Measurements from ENCODE around the gene PHF12. TPM values are rescaled to one million over a fixed set of nuclear protein-coding genes. Genes with fewer than 3 reads are reported as not detected.

PHF12 gene
- total RNA-seq, 1 experiment from 2014 or later: 35.7 TPM

GRCh38 chr17:28947639-28948038, 3.7 kb downstream of the PHF12 start (continued):
- TF ChIP-seq JUND (IDR thresholded peaks at IDR 0.05) (no peak), ZBTB33 (IDR thresholded peaks at IDR 0.05; ENCODE audit: extremely low read depth, insufficient replicate concordance, low read length) (no peak), MAX (IDR thresholded peaks at IDR 0.05) (no peak), ZNF274 (IDR thresholded peaks at IDR 0.05; ENCODE audit: low read depth, low read length) (no peak), EZH2 (IDR thresholded peaks at IDR 0.05) (no peak), POLR2AphosphoS5 (IDR thresholded peaks at IDR 0.05; ENCODE audit: low read depth, low read length) (no peak)

- Histone ChIP-seq H3K4me2 (ENCODE audit: low read length) (no peak overlapping the region), H3K4me1 (ENCODE audit: control insufficient read depth in 1 of 2, insufficient read depth in 2 of 2, low read length in 2 of 2) (peaks cover 9 to 11% of the 10 kb centered on the region in 2 experiments), H3K4me3 (replicated peaks in 1 of 2; ENCODE audit: low read depth in 1 of 2, low read length in 2 of 2) (no peak overlapping the region), H3K79me2 (ENCODE audit: insufficient read depth, low read length) (peaks cover 97% of the 10 kb centered on the region), H3K9me2 (ENCODE audit: insufficient read depth) (no peaks in the 10 kb centered on the region), H3K27ac (ENCODE audit: low read depth, low read length) (no peak overlapping the region), H3K9ac (ENCODE audit: low read length) (no peak overlapping the region), H3K27me3 (ENCODE audit: insufficient read depth, low read length) (no peaks in the 10 kb centered on the region), H3K9me3 (ENCODE audit: control insufficient read depth in 1 of 2, insufficient read depth in 1 of 2, low read depth in 1 of 2, low read length in 2 of 2) (no peaks in the 10 kb centered on the region), H3K36me3 (ENCODE audit: control insufficient read depth in 1 of 2, insufficient read depth in 2 of 2, low read length in 2 of 2) (peaks cover 6 to 14% of the 10 kb centered on the region in 2 experiments; a peak in 3 of 4 replicates), H2AFZ (ENCODE audit: low read depth, low read length, poor library complexity, severe bottlenecking) (no peak overlapping the region), H4K20me1 (ENCODE audit: insufficient read depth) (no peaks in the 10 kb centered on the region)
- RAD21 ChIA-PET (ENCODE audit: low non-redundant PET in 1 of 2, low total read pairs in 2 of 2, uncharacterized antibody in 2 of 2, unreplicated experiment in 2 of 2): no interaction called here
- POLR2A ChIA-PET: no interaction called here
- no TSS peak for BruUV-seq (replicated peaks)
- CTCF ChIA-PET: no interaction called here
- ATAC-seq (no peak), DNase-seq (ENCODE audit: low read depth, low spot score) (no peak)
- intact Hi-C loops (cut with micrococcal nuclease): no loop called here
- TF ChIP-seq ATF3 (IDR thresholded peaks at IDR 0.05): no peak
- TF ChIP-seq REST (IDR thresholded peaks at IDR 0.05; ENCODE audit: low read depth): no peak
- TF ChIP-seq CBX3 (IDR thresholded peaks at IDR 0.05; ENCODE audit: low read depth): no peak
- no peak for TF ChIP-seq EZH2 (IDR thresholded peaks at IDR 0.05)
- no peak for TF ChIP-seq FOSL1 (IDR thresholded peaks at IDR 0.05; ENCODE audit: low read depth)
These were observed 5.1 kb downstream of the PHF12 start for GRCh38 chr17:28946239-28946638.
